Urothelium cell line (cell line): Measurements from ENCODE around the gene C4A.
"Not testable (repeated sequence)": the region's sequence is repeated elsewhere in the genome, so short reads cannot be mapped to it uniquely, and the experiment has no call there.

ENCODE experiments used
- DNase-seq: peaks from one replicate; pipeline ENCODE4 v3.0.0; 2011; ENCODE audit warnings: low spot score, mixed read lengths
- FAIRE-seq: peaks from 2 replicates; lab custom pipeline; 2011; peaks lifted over from hg19 to GRCh38; lab: Jason Lieb, UNC

C4A gene

GRCh38 chr6:31978831-31979230 is 3.0 kb upstream of the C4A start:
- FAIRE-seq, result no peak
- no peak for DNase-seq

DNA sequence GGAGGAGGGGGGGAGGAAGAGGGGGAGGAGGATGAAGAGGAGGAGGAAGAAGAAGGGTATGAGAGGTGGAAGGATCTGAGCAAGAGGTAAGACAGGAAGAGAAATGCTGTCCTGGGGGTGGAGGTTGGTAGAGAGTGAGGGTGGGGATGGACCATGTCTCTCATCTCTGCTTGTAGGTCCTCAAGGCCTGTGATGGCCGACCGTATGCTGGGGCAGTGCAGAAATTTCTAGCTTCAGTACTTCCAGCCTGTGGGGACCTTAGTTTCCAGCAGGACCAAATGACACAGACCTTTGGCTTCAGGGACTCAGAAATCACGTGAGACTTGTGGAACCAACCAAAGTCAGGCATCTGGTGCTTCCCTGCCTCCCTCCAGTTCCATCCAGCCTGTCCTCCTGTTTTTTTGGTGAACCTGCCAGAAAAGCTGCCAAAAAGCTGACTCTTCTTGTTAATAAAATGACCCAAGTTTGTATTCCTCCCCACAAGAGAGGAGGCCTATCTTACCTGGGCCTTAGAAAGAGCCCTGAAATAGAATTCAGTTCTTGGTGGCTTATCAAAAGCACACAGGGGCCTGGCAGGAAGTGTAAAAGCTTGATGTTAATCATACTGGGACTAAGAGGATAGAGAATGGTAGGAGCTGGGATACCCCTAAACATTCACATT is 2.5 kb upstream of the C4A start:
- DNase-seq (no peak), FAIRE-seq (no peak)

- FAIRE-seq, result not testable (repeated sequence)
Observed at GRCh38 chr6:31980195-31980876, 1.5 kb upstream of the C4A start.

GRCh38 chr6:31980998-31981397 is 859 bp upstream of the C4A start:
- DNase-seq, FAIRE-seq: not testable (repeated sequence)

More at GRCh38 chr6:31980195-31980876, 1.5 kb upstream of the C4A start:
- DNase-seq, result not testable (repeated sequence)

DNA sequence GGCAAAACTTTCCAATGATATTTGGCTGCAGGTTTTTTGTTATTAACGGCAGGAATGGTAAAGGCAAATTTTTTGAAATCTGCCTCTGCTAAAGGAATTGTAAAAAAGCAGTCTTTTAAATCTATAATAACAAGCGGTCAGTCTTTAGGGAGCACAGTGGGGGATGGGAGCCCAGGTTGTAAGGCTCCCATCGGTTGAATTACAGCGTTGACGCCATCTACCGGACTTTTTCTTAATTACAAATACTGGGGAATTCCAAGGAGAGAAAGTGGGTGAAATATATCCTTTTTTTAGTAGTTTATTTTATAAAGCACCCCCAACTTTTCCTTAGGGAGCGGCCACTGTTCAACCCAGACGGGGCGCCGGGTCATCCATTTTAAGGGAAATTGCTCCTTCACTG is 7.5 kb downstream of the C4A start:
- DNase-seq, FAIRE-seq: not testable (repeated sequence)

DNA sequence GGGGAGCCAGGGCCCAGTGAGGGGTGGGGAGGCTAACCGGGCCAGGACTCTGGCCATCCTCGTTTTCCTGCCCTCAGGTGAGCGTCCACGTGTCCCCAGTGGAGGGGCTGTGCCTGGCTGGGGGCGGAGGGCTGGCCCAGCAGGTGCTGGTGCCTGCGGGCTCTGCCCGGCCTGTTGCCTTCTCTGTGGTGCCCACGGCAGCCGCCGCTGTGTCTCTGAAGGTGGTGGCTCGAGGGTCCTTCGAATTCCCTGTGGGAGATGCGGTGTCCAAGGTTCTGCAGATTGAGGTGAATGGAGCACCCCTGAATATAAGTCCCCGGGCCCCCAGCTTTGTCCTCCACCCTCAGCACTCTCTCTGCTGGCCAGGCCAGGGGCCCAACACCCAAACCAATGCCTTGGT is 12.6 kb downstream of the C4A start:
- not testable (repeated sequence) for DNase-seq, FAIRE-seq

DNA sequence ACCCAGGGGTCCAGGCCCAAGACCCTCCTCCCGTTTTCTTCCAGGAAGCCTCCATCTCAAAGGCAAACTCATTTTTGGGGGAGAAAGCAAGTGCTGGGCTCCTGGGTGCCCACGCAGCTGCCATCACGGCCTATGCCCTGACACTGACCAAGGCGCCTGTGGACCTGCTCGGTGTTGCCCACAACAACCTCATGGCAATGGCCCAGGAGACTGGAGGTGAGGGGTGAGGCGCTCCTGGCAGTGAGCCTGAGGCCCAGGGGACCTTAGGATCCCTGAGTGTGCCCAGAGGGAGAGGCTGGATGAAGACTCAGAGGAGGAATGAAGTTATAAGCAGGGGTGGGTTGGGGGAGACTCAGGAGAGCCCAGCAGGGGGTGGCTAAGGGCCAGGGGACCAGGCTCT is 14.5 kb downstream of the C4A start:
- DNase-seq, FAIRE-seq: not testable (repeated sequence)

- not testable (repeated sequence) for FAIRE-seq, DNase-seq
Observed at GRCh38 chr6:32002546-32003268, 20.9 kb downstream of the C4A start.

GRCh38 chr6:32003301-32003700 is 21.4 kb downstream of the C4A start:
- peak; percentile 61 for FAIRE-seq
- not testable (repeated sequence) for DNase-seq

DNA sequence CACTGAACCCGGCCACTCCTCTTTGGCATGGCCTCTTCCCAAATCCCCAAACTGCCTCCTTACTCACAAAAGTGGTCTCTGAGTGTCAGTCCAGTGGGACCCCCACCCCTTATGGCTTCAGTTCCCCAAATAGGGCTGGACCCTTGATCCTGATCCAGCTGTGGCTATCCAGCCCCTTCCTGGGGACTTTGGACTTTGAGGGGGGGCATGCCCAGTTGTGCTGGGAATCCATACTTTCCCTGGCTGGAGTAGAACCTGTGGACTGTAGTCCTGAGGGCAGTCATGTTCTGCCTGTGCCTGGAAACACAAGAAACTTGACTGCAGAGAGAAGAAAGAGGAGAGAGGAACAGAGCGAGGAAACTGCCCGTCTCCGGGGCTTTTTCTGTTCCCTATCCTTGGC is 22.5 kb downstream of the C4A start:
- DNase-seq, FAIRE-seq: not testable (repeated sequence)

GRCh38 chr6:32004864-32005537 is 23.1 kb downstream of the C4A start:
- not testable (repeated sequence) for FAIRE-seq, DNase-seq

DNA sequence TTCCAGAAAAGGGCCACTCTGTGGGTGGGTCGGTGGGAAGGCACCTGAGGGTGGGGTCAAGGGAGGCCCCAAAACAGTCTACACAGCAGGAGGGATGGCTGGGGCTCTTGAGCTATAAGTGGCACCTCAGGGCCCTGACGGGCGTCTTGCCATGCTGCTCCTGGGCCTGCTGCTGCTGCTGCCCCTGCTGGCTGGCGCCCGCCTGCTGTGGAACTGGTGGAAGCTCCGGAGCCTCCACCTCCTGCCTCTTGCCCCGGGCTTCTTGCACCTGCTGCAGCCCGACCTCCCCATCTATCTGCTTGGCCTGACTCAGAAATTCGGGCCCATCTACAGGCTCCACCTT is 23.7 kb downstream of the C4A start:
- DNase-seq, FAIRE-seq: not testable (repeated sequence)

- not testable (repeated sequence) for DNase-seq, FAIRE-seq
Observed at GRCh38 chr6:32005991-32006529, 24.2 kb downstream of the C4A start.

DNA sequence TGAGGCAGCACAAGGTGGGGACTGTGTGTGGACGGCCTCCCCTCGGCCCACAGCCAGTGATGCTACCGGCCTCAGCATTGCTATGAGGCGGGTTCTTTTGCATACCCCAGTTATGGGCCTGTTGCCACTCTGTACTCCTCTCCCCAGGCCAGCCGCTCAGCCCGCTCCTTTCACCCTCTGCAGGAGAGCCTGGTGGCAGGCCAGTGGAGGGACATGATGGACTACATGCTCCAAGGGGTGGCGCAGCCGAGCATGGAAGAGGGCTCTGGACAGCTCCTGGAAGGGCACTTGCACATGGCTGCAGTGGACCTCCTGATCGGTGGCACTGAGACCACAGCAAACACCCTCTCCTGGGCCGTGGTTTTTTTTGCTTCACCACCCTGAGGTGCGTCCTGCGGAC is 25.2 kb downstream of the C4A start:
- DNase-seq, FAIRE-seq: not testable (repeated sequence)

DNA sequence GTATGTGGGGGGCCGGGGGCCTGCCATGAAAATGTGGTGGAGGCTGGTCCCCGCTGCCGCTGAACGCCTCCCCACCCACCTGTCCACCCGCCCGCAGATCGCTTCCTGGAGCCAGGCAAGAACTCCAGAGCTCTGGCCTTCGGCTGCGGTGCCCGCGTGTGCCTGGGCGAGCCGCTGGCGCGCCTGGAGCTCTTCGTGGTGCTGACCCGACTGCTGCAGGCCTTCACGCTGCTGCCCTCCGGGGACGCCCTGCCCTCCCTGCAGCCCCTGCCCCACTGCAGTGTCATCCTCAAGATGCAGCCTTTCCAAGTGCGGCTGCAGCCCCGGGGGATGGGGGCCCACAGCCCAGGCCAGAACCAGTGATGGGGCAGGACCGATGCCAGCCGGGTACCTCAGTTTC is 26.2 kb downstream of the C4A start:
- FAIRE-seq, DNase-seq: not testable (repeated sequence)

GRCh38 chr6:32008616-32009015 is 26.8 kb downstream of the C4A start:
- DNase-seq, result not testable (repeated sequence)

GRCh38 chr6:32009537-32009936 is 27.7 kb downstream of the C4A start:
- not testable (repeated sequence) for DNase-seq, FAIRE-seq

More at GRCh38 chr6:32008616-32009015, 26.8 kb downstream of the C4A start:
- FAIRE-seq, result not testable (repeated sequence)

- not testable (repeated sequence) for FAIRE-seq, DNase-seq
Observed at GRCh38 chr6:32010856-32011530, 29.1 kb downstream of the C4A start.

- not testable (repeated sequence) for DNase-seq, FAIRE-seq
Observed at GRCh38 chr6:32012941-32013617, 31.2 kb downstream of the C4A start.
